GM23248 (cell line): Measurements from ENCODE around the gene LGALS12.

ENCODE experiments used
- EZH2 ChIP-seq: fragments of 200-600 bp; sonication (generic); IDR thresholded peaks from 2 replicates; pipeline ENCODE4 v1.6.1; 2018; ENCODE audit warnings: antibody characterized with exemption, mild to moderate bottlenecking; ENCODE audit not compliant: insufficient read depth, poor library complexity, severe bottlenecking
- EZH2phosphoT487 ChIP-seq: fragments of 200-600 bp; sonication (generic); IDR thresholded peaks from 2 replicates; pipeline ENCODE4 v1.6.1; 2018; ENCODE audit warnings: antibody characterized with exemption, moderate library complexity, mild to moderate bottlenecking, low read depth; ENCODE audit not compliant: insufficient read depth

- TF ChIP-seq EZH2phosphoT487 (no peak), EZH2 (no peak)
Measured at GRCh38 chr11:63535734-63536133, 29.9 kb downstream of the LGALS12 start.
